Ishikawa (cell line): Measurements from ENCODE around the gene CALCR.

Source experiments
- CEBPB ChIP-seq: IDR thresholded peaks from 2 replicates; pipeline ENCODE4 v1.6.1; 2012
- CREB1 ChIP-seq: IDR thresholded peaks from 2 replicates; pipeline ENCODE4 v1.6.1; 2012; ENCODE audit warnings: low read depth
- EGR1 ChIP-seq: IDR thresholded peaks from 2 replicates; pipeline ENCODE4 v1.6.1; 2012
- EP300 ChIP-seq: IDR thresholded peaks from 2 replicates; pipeline ENCODE4 v1.6.1; 2012; ENCODE audit warnings: borderline replicate concordance
- FOXM1 ChIP-seq: IDR thresholded peaks from 2 replicates; pipeline ENCODE4 v1.6.1; 2012; ENCODE audit warnings: low read depth, borderline replicate concordance
- MAX ChIP-seq: IDR thresholded peaks from 2 replicates; pipeline ENCODE4 v1.6.1; 2012
- NFIC ChIP-seq: IDR thresholded peaks from 2 replicates; pipeline ENCODE4 v1.6.1; 2012
- RAD21 ChIP-seq: IDR thresholded peaks from 2 replicates; pipeline ENCODE4 v1.6.1; 2012; ENCODE audit warnings: low read depth
- REST ChIP-seq: IDR thresholded peaks from 2 replicates; pipeline ENCODE4 v1.6.1; 2012; ENCODE audit warnings: low read depth, mild to moderate bottlenecking
- TAF1 ChIP-seq: IDR thresholded peaks from 2 replicates; pipeline ENCODE4 v1.6.1; 2012; ENCODE audit warnings: low read depth, mild to moderate bottlenecking
- TCF12 ChIP-seq: IDR thresholded peaks from 2 replicates; pipeline ENCODE4 v1.6.1; 2012; ENCODE audit warnings: low read depth
- TEAD4 ChIP-seq: IDR thresholded peaks from 2 replicates; pipeline ENCODE4 v1.6.1; 2012
- YY1 ChIP-seq: IDR thresholded peaks from 2 replicates; pipeline ENCODE4 v1.6.1; 2012; ENCODE audit warnings: low read depth
- ZBTB7A ChIP-seq: IDR thresholded peaks from 2 replicates; pipeline ENCODE4 v1.6.1; 2012; ENCODE audit warnings: low read depth
- TF ChIP-seq, protein P1 (sequence below): IDR thresholded peaks from 2 replicates; pipeline ENCODE4 v1.6.1; 2012

CALCR gene

GRCh38 chr7:93442478-93443224, 131.9 kb downstream of the CALCR start:
- TF ChIP-seq ZBTB7A = no peak
- no peak for TF ChIP-seq EGR1
- peak; percentile 65 for TF ChIP-seq RAD21

DNA sequence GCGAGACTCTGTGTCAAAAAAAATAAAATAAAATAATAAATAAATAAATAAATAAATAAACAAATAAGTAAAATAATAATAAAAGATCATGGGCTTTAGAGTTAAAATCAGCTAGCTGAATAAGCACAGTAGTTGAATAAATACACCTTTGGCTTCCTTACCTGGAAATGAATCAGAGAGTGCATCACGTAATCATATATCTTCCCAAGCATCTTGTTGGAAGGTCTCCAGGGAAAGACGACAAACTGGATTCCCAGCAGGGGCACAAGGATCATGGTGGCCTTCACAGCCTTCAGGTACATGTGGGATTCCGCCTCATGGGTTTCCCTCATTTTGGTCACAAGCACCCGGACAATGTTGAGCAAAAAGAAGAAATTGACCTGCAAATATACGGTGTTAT, 138.7 kb downstream of the CALCR start:
- TF ChIP-seq TAF1 (no peak), TEAD4 (no peak), CREB1 (no peak), EGR1 (no peak), YY1 (no peak), MAX (no peak), REST (no peak), RAD21 (no peak), TCF12 (no peak)
- TF ChIP-seq, protein P1, sequence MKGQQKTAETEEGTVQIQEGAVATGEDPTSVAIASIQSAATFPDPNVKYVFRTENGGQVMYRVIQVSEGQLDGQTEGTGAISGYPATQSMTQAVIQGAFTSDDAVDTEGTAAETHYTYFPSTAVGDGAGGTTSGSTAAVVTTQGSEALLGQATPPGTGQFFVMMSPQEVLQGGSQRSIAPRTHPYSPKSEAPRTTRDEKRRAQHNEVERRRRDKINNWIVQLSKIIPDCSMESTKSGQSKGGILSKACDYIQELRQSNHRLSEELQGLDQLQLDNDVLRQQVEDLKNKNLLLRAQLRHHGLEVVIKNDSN = no peak

DNA sequence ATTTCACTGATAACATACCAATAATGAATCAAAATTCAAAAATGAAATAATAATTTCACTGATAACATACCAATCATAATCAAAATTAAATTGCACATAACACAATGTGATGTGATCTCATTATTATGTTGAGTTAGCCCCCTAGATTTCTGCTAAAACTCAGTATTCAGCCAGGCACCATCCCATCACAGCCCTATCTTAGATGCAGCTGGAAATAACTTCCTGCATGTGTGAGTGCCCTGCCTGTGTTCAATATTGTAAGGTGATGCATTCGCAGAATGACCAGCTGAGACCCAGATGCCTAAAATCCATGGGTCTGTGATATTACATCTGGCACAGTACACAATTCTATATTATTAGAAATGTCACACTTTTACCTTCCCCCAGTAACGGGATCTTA, 142.4 kb downstream of the CALCR start:
- TF ChIP-seq RAD21 = no peak
- TF ChIP-seq, protein P1 = no peak
- no peak for TF ChIP-seq NFIC

DNA sequence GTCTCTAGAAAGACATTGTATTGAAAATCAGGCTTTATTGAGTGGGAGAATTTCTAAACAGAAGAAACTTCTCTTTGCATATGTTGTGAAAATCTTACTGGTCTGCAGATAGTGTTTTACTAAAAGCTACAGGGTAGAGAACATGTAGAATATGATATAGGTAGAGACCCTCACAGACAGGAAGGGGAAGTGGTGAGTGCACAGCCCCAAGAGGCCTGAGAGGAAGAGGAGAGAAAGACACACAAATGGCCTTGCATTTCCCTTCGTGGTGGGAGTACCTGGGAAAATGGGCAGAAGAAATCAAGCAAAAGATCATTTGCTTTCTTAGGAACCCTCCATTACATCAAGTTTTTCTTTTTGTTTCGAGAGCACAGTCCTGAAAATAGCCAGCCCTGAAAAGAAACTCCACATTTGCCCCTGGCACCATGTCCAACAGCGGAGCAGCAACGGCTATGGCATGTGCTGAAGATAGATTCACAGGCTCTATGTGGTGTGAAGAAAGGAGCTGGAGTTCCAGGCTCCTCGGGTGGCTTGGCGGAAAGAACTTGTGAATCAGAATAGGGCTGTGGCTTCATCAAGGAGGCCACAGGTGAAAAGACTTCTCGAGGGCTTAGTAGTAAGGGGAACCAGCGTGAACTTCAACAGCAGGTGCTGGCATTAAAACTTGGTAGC, 143.5 kb downstream of the CALCR start:
- TF ChIP-seq TAF1 = no peak
- TF ChIP-seq FOXM1 = no peak
- no peak for TF ChIP-seq RAD21
- TF ChIP-seq REST = no peak

- TF ChIP-seq CEBPB (no peak), CREB1 (no peak), YY1 (no peak), EGR1 (no peak), TAF1 (no peak), ZBTB7A (no peak), FOXM1 (no peak), MAX (no peak), EP300 (no peak), RAD21 (no peak), NFIC (no peak), REST (no peak)
- TF ChIP-seq, protein P1 = no peak
These were observed 145.0 kb downstream of the CALCR start for GRCh38 chr7:93429563-93429962.
